Neuronal stem cell (in vitro differentiated cells): ENCODE results near the gene SHTN1.
A peak's percentile ranks its signal among the peaks of the same experiment; 100 is the strongest.

Source experiments
- DNase-seq: peaks from one replicate; pipeline ENCODE4 v3.0.0-alpha.2; 2013; ENCODE audit warnings: low spot score
- H2AFZ ChIP-seq: one replicate; pipeline ENCODE4 v1.6.1; 2013; ENCODE audit warnings: mild to moderate bottlenecking, low read length, inconsistent platforms
- H2AK5ac ChIP-seq: 2 replicates; pipeline ENCODE4 v1.6.1; 2013; ENCODE audit warnings: low read depth, mild to moderate bottlenecking, inconsistent platforms, low read length, moderate library complexity, mixed read lengths
- H2BK120ac ChIP-seq: 2 replicates; pipeline ENCODE4 v1.6.1; 2013; ENCODE audit warnings: low read depth, mild to moderate bottlenecking, inconsistent platforms, low read length, moderate library complexity, mixed read lengths
- H2BK12ac ChIP-seq: one replicate; pipeline ENCODE4 v1.6.1; 2013; ENCODE audit warnings: low read length, inconsistent platforms
- H2BK15ac ChIP-seq: 2 replicates; pipeline ENCODE4 v1.6.1; 2013; ENCODE audit warnings: mild to moderate bottlenecking, low read length, inconsistent platforms, mixed read lengths
- H2BK5ac ChIP-seq: one replicate; pipeline ENCODE4 v1.6.1; 2013; ENCODE audit warnings: inconsistent platforms, mild to moderate bottlenecking, low read length, moderate library complexity
- H3K14ac ChIP-seq: one replicate; pipeline ENCODE4 v1.6.1; 2013; ENCODE audit warnings: low read length, inconsistent platforms
- H3K18ac ChIP-seq: 2 replicates; pipeline ENCODE4 v1.6.1; 2013; ENCODE audit warnings: low read length, inconsistent platforms
- H3K23ac ChIP-seq: 2 replicates; pipeline ENCODE4 v1.6.1; 2013; ENCODE audit warnings: low read depth, mild to moderate bottlenecking, mixed read lengths, low read length, inconsistent platforms; ENCODE audit not compliant: poor library complexity
- H3K27ac ChIP-seq: replicated peaks from 3 replicates; pipeline ENCODE4 v1.5.1; 2013; ENCODE audit warnings: low read length, inconsistent platforms
- H3K27me3 ChIP-seq, 3 experiments: 2 replicates each; pipeline ENCODE4 v1.6.1; 2013; ENCODE audit warnings: low read length in 3 of 3, mild to moderate bottlenecking in 2 of 3, inconsistent platforms in 1 of 3, low read depth in 1 of 3, mixed read lengths in 1 of 3, moderate library complexity in 1 of 3; ENCODE audit not compliant: control insufficient read depth in 3 of 3, insufficient read depth in 3 of 3
- H3K36me3 ChIP-seq, 2 donors: replicated peaks in 1 of 2; 2 replicates each; pipeline ENCODE4 v1.6.1; 2013; ENCODE audit warnings: low read length in 2 of 2; ENCODE audit not compliant: control insufficient read depth in 2 of 2, insufficient read depth in 2 of 2
- H3K4ac ChIP-seq: 2 replicates; pipeline ENCODE4 v1.6.1; 2013; ENCODE audit warnings: inconsistent platforms, mild to moderate bottlenecking, low read length, moderate library complexity
- H3K4me1 ChIP-seq, 2 donors: 1 replicate in 1 of 2; 2 replicates in 1 of 2; pipeline ENCODE4 v1.6.1; 2013; ENCODE audit warnings: low read length in 2 of 2, low read depth in 1 of 2; ENCODE audit not compliant: control insufficient read depth in 2 of 2, insufficient read depth in 1 of 2
- H3K4me2 ChIP-seq: one replicate; pipeline ENCODE4 v1.6.1; 2013; ENCODE audit warnings: mild to moderate bottlenecking, low read length, inconsistent platforms; ENCODE audit not compliant: insufficient read depth, poor library complexity, severe bottlenecking
- H3K4me3 ChIP-seq, 2 donors: 2 replicates each; pipeline ENCODE4 v1.5.1; 2013; ENCODE audit warnings: low read length in 2 of 2, mild to moderate bottlenecking in 2 of 2, inconsistent platforms in 1 of 2, moderate library complexity in 1 of 2
- H3K79me1 ChIP-seq: one replicate; pipeline ENCODE4 v1.6.1; 2013; ENCODE audit warnings: low read depth, mild to moderate bottlenecking, inconsistent platforms, low read length, moderate library complexity
- H3K9ac ChIP-seq: one replicate; pipeline ENCODE4 v1.6.1; 2013; ENCODE audit warnings: mild to moderate bottlenecking, low read depth, low read length, inconsistent platforms; ENCODE audit not compliant: poor library complexity
- H3K9me3 ChIP-seq, 2 donors: replicated peaks in 1 of 2; 2 replicates each; pipeline versions ENCODE3 to v1.6.1; 2013; ENCODE audit warnings: low read length in 2 of 2, mild to moderate bottlenecking in 2 of 2, inconsistent platforms in 1 of 2, low read depth in 1 of 2, mixed read lengths in 1 of 2, moderate library complexity in 1 of 2; ENCODE audit not compliant: control insufficient read depth in 2 of 2, insufficient read depth in 1 of 2
- H4K8ac ChIP-seq: one replicate; pipeline ENCODE4 v1.6.1; 2013; ENCODE audit warnings: low read depth, mild to moderate bottlenecking, inconsistent platforms, low read length, moderate library complexity
- H4K91ac ChIP-seq: one replicate; pipeline ENCODE4 v1.6.1; 2013; ENCODE audit warnings: low read length, low read depth, mild to moderate bottlenecking, inconsistent platforms; ENCODE audit not compliant: poor library complexity
- WGBS, 2 donors: extraction: QIAGEN DNeasy Blood & Tissue Kit; methylation state at CpG; one replicate each; pipeline ENCODE4 v1.1.7; 2013; ENCODE audit warnings: missing lambda C conversion rate in 2 of 2, mixed read lengths in 1 of 2; ENCODE audit not compliant: insufficient read length in 2 of 2, insufficient replicate concordance in 1 of 2; ENCODE audit errors: extremely low coverage in 2 of 2; 5-methylcytosine and 5-hydroxymethylcytosine counted together

Gene SHTN1

DNA sequence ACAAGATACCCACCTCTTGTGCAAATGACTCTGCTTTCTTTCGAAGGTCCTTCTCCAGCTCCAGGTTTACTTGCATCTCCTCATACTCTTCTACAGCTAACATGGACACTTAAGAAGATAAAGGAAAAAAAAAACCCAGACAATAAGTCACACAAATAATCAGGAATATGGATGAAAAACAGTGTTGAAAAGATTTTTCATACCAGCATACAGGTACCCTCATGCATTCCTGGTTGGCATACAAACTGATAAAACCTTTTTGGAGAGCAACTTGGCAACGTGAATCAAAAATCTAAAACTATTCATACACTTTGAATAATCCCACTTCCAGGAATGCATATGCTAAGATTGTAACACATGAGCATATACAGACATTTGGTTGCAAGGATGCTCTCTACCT is 60.1 kb downstream of the SHTN1 start:
- Histone ChIP-seq H2BK15ac (no peak overlapping the region), H3K9me3 (no peaks in the 10 kb centered on the region), H3K18ac (no peak overlapping the region), H2AK5ac (no peak overlapping the region), H3K4ac (no peak overlapping the region), H3K27me3 (no peaks in the 10 kb centered on the region), H2BK12ac (no peak overlapping the region), H2BK120ac (no peak overlapping the region), H3K4me2 (no peak overlapping the region), H3K79me1 (no peaks in the 10 kb centered on the region), H3K9ac (no peak overlapping the region), H4K8ac (no peak overlapping the region), H3K4me1 (peaks cover 6 to 13% of the 10 kb centered on the region in 2 donors), H3K4me3 (no peak overlapping the region), H2AFZ (no peak overlapping the region), H2BK5ac (no peak overlapping the region), H3K23ac (no peak overlapping the region), H4K91ac (no peak overlapping the region), H3K14ac (no peak overlapping the region), H3K36me3 (peaks cover 0 to 1% of the 10 kb centered on the region in 2 donors), H3K27ac (no peak overlapping the region)
- DNase-seq, result no peak
- no CpG with 5 or more reads among the region's 2 CpGs for WGBS, 2 donors

DNA sequence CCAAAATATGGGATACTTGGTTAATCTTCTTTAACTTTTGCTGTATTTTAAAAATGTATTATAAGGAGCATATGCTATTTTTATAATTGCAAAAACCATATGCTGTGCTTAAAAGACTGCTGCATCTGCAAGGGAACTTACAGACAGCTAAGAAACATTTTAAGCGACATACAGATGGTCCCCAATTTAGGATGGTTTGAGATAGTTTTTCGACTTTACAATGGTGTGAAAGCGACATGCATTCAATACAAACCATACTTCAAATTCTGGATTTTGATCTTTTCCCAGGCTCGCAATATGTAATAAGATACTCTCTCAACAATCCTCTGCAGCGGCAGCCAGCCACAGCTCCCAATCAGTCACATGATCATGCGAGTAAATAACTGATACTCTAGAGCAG is 73.2 kb downstream of the SHTN1 start:
- whole genome bisulfite sequencing, 2 donors, result no CpG with 5 or more reads among the region's 6 CpGs
- Histone ChIP-seq H3K14ac (no peak overlapping the region), H3K23ac (no peak overlapping the region), H4K8ac (no peak overlapping the region), H3K4me2 (no peak overlapping the region), H3K9ac (no peak overlapping the region), H2AFZ (no peak overlapping the region), H3K4ac (no peak overlapping the region), H2BK12ac (peak overlapping the region; percentile 73), H3K27me3 (no peaks in the 10 kb centered on the region), H3K4me1 (no peaks in the 10 kb centered on the region), H2AK5ac (no peak overlapping the region), H3K18ac (no peak overlapping the region), H4K91ac (no peak overlapping the region), H3K9me3 (peaks cover 0 to 2% of the 10 kb centered on the region in 2 donors), H2BK15ac (no peak overlapping the region), H3K4me3 (peak overlapping the region in 1 of 2 donors; percentile 42), H3K36me3 (peaks cover 0 to 2% of the 10 kb centered on the region in 2 donors), H2BK5ac (no peak overlapping the region), H2BK120ac (no peak overlapping the region), H3K79me1 (no peaks in the 10 kb centered on the region), H3K27ac (no peak overlapping the region)
- no peak for DNase-seq

DNA sequence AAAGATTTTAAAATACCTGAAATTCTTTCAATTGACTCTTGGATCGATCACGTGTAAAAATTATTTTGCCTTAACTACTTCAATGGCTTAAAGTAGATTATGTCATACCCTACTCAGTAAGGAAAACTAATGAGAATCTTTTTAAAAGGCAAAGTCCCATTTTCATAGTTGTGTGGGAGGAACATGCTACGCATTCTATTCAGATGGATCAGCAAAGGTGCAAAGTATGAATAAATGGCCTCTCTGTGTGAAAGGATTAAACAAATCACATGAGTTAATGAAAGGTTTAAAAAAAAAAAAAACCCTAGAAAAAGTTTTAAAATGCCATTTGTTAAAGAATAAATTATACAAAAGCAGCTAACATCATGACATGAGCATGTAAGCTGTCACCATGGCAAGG is 78.6 kb downstream of the SHTN1 start:
- Histone ChIP-seq H3K9ac (no peak overlapping the region), H3K4me2 (no peak overlapping the region), H2BK12ac (no peak overlapping the region), H3K23ac (no peak overlapping the region), H3K9me3 (no peaks in the 10 kb centered on the region), H3K79me1 (no peaks in the 10 kb centered on the region), H2AFZ (no peak overlapping the region), H2AK5ac (no peak overlapping the region), H2BK5ac (no peak overlapping the region), H2BK15ac (no peak overlapping the region), H2BK120ac (no peak overlapping the region), H3K27me3 (no peaks in the 10 kb centered on the region), H3K27ac (no peak overlapping the region), H3K18ac (no peak overlapping the region), H4K8ac (no peak overlapping the region), H3K36me3 (peaks cover 0 to 2% of the 10 kb centered on the region in 2 donors), H4K91ac (no peak overlapping the region), H3K4me3 (no peak overlapping the region), H3K4ac (no peak overlapping the region), H3K4me1 (no peaks in the 10 kb centered on the region), H3K14ac (no peak overlapping the region)
- WGBS, 2 donors, result no CpG with 5 or more reads among the region's 3 CpGs
- no peak for DNase-seq

DNA sequence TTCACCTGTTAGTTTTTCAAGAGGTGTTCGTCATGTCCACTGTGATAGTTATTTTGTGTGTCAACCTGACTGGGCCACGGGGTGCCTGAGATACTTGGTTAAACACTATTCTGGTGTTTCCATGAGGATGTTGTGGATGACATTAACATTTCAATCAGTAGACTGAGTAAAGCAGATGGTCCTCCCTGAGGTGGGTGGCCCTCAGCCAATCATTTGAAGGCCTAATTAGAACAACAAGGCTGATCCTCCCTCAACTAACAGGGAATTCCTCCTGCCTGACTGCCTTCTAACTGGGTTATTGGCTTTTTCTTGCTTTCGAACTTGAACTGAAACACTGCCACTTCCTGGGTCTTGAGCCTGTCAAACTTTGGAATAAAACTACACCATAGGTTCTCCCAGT is 79.9 kb downstream of the SHTN1 start:
- no peak overlapping the region for H2BK15ac ChIP-seq
- H2BK12ac ChIP-seq, result no peak overlapping the region
- no peak overlapping the region for H3K23ac ChIP-seq
- H3K18ac ChIP-seq, result no peak overlapping the region
- H3K9ac ChIP-seq, result no peak overlapping the region
- H4K8ac ChIP-seq, result no peak overlapping the region
- no peak overlapping the region for H2BK5ac ChIP-seq
- H3K4ac ChIP-seq, result no peak overlapping the region
- DNase-seq, result no peak
- H4K91ac ChIP-seq, result no peak overlapping the region
- H3K36me3 ChIP-seq, result peaks cover 0 to 2% of the 10 kb centered on the region in 2 donors
- H3K14ac ChIP-seq, result no peak overlapping the region
- no CpG with 5 or more reads among the region's 3 CpGs for WGBS, 2 donors
- H2BK120ac ChIP-seq, result no peak overlapping the region
- H2AFZ ChIP-seq, result no peak overlapping the region
- no peak overlapping the region for H3K4me3 ChIP-seq
- H3K79me1 ChIP-seq, result no peaks in the 10 kb centered on the region
- H3K27ac ChIP-seq, result no peak overlapping the region
- H3K4me2 ChIP-seq, result no peak overlapping the region
- no peaks in the 10 kb centered on the region for H3K27me3 ChIP-seq
- no peaks in the 10 kb centered on the region for H3K4me1 ChIP-seq
- no peaks in the 10 kb centered on the region for H3K9me3 ChIP-seq
- no peak overlapping the region for H2AK5ac ChIP-seq
